HG03135 (cell line): ENCODE results near the gene CYS1.
A peak's percentile ranks its signal among the peaks of the same experiment; 100 is the strongest.

ENCODE experiments used
- ATAC-seq: cut with Tn5 transposase; IDR thresholded peaks from one replicate; pipeline ENCODE4 v1.9.1; 2021; ENCODE audit warnings: mild to moderate bottlenecking, moderate library complexity; ENCODE audit not compliant: unreplicated experiment

Gene CYS1

GRCh38 chr2:10052216-10052615 is 28.0 kb downstream of the CYS1 start:
- no peak for ATAC-seq

GRCh38 chr2:10048501-10049171 is 31.6 kb downstream of the CYS1 start:
- no peak for ATAC-seq

GRCh38 chr2:10047616-10048500 is 32.4 kb downstream of the CYS1 start:
- no peak for ATAC-seq

GRCh38 chr2:10046931-10047330 is 33.3 kb downstream of the CYS1 start:
- no peak for ATAC-seq

- ATAC-seq = no peak
These were observed 34.5 kb downstream of the CYS1 start for GRCh38 chr2:10045561-10046355.

GRCh38 chr2:10043906-10044601 is 36.2 kb downstream of the CYS1 start:
- ATAC-seq = peak; percentile 38

GRCh38 chr2:10043256-10043905 is 36.8 kb downstream of the CYS1 start, which contains the start of gene KLF11:
Gene KLF11 (plus strand): TSS chr2:10043550. CDS start chr2:10043717, 167 bp downstream.
- peak; percentile 66 for ATAC-seq

- ATAC-seq = no peak
These were observed 37.7 kb downstream of the CYS1 start for GRCh38 chr2:10042301-10043161.

GRCh38 chr2:10041711-10042110 is 38.5 kb downstream of the CYS1 start:
- ATAC-seq = no peak

GRCh38 chr2:10039658-10040410 is 40.4 kb downstream of the CYS1 start:
- no peak for ATAC-seq

- no peak for ATAC-seq
These were observed 41.5 kb downstream of the CYS1 start for GRCh38 chr2:10038716-10039115.

GRCh38 chr2:10038123-10038522 is 42.1 kb downstream of the CYS1 start:
- ATAC-seq = no peak

- no peak for ATAC-seq
These were observed 43.9 kb downstream of the CYS1 start for GRCh38 chr2:10036095-10036884.

GRCh38 chr2:10035633-10036032 is 44.6 kb downstream of the CYS1 start:
- no peak for ATAC-seq

GRCh38 chr2:10035053-10035422 is 45.2 kb downstream of the CYS1 start:
- ATAC-seq = no peak

GRCh38 chr2:10034333-10035052 is 45.7 kb downstream of the CYS1 start:
- ATAC-seq = no peak
